ENCODE results near the gene VAT1L. TPM values are rescaled to one million over a fixed set of nuclear protein-coding genes. Genes with fewer than 3 reads are reported as not detected.

Gene VAT1L
- total and polyA plus RNA-seq, 10 of the 15 experiments (the other 5 are each of a cell fraction or from before 2014, with no cell fraction given): 0.06 to 0.18 (median 0.10) TPM; not detected in 5

- CTCF ChIA-PET: no interaction called here
- 32% methylated on average over 7 of the region's 7 CpGs for WGBS (ENCODE audit: insufficient coverage, insufficient replicate concordance, low lambda C conversion rate, missing lambda C conversion rate)
Measured at GRCh38 chr16:77748421-77749005, 39.9 kb upstream of the VAT1L start.

More at GRCh38 chr16:77748421-77749005, 39.9 kb upstream of the VAT1L start:
- H3K79me2 ChIP-seq (ENCODE audit: control insufficient read depth, insufficient read depth, low read length): no peaks in the 10 kb centered on the region
- POLR2A ChIA-PET: no interaction called here
- intact Hi-C loops (cut with micrococcal nuclease; ENCODE audit: unreplicated experiment): no loop called here
- SMC1A ChIA-PET (ENCODE audit: uncharacterized antibody, unreplicated experiment): no interaction called here
- H3K9ac ChIP-seq (ENCODE audit: control insufficient read depth, insufficient read depth, low read length): no peak overlapping the region
- H3K9me3 ChIP-seq (replicated peaks; ENCODE audit: control insufficient read depth, insufficient read depth, low read length): no peaks in the 10 kb centered on the region
- no peak overlapping the region for H3K4me3 ChIP-seq
- no peaks in the 10 kb centered on the region for H4K20me1 ChIP-seq (ENCODE audit: control insufficient read depth, insufficient read depth)
- H3K27ac ChIP-seq (ENCODE audit: control insufficient read depth, insufficient read depth): no peak overlapping the region
- DNase-seq (ENCODE audit: low read depth, low spot score): no peak
- BruUV-seq (replicated peaks): no TSS peak
- no peak for FAIRE-seq
- no peaks in the 10 kb centered on the region; a peak in 2 of 4 replicates for H3K27me3 ChIP-seq (replicated peaks in 1 of 2; ENCODE audit: control insufficient read depth in 2 of 2, insufficient read depth in 2 of 2, low read length in 1 of 2)
- no peaks in the 10 kb centered on the region for H3K4me1 ChIP-seq (ENCODE audit: control insufficient read depth, insufficient read depth, low read length)
- in situ Hi-C loops (cut with MboI): no loop called here
- H2AFZ ChIP-seq (ENCODE audit: control insufficient read depth, low read depth, low read length): no peak overlapping the region
- TF ChIP-seq NR2F1 (conservative IDR thresholded peaks at IDR 0.05) (no peak), NFYA (IDR thresholded peaks at IDR 0.05; ENCODE audit: borderline replicate concordance, low read depth, low read length) (no peak), HSF1 (IDR thresholded peaks at IDR 0.05; ENCODE audit: low read depth, low read length) (no peak), EP300 (IDR thresholded peaks at IDR 0.05; ENCODE audit: borderline replicate concordance in 1 of 2, control insufficient read depth in 1 of 2, low read depth in 2 of 2, low read length in 2 of 2) (no peak), MEF2A (IDR thresholded peaks at IDR 0.05; ENCODE audit: insufficient read depth, low read depth, low read length) (no peak), SIX5 (IDR thresholded peaks at IDR 0.05; ENCODE audit: low read depth, low read length, severe bottlenecking) (no peak), PAX5 (IDR thresholded peaks at IDR 0.05; ENCODE audit: borderline replicate concordance, low read depth, low read length) (no peak), MTA3 (IDR thresholded peaks at IDR 0.05; ENCODE audit: borderline replicate concordance, low read length) (no peak), MAX (IDR thresholded peaks at IDR 0.05; ENCODE audit: low read depth, low read length) (no peak), TBL1XR1 (IDR thresholded peaks at IDR 0.05; ENCODE audit: low read depth, low read length) (no peak), NR2C2 (IDR thresholded peaks at IDR 0.05; ENCODE audit: borderline replicate concordance, control insufficient read depth, insufficient read length, low read depth) (no peak), YBX1 (IDR thresholded peaks at IDR 0.05) (no peak), ATF7 (IDR thresholded peaks at IDR 0.05; ENCODE audit: low read depth) (no peak), ZNF592 (IDR thresholded peaks at IDR 0.05) (no peak)
- no peak for ATAC-seq
- RAD21 ChIA-PET (ENCODE audit: unreplicated experiment): no interaction called here
- H3K4me2 ChIP-seq (ENCODE audit: control insufficient read depth, insufficient read depth): no peak overlapping the region
- H3K36me3 ChIP-seq (ENCODE audit: control insufficient read depth in 2 of 2, insufficient read depth in 2 of 2, low read length in 1 of 2): no peaks in the 10 kb centered on the region
